ENCODE results near the gene SLC35F4.
"Not testable (repeated sequence)": the region's sequence is repeated elsewhere in the genome, so short reads cannot be mapped to it uniquely, and the experiment has no call there.

SLC35F4 gene

DNA sequence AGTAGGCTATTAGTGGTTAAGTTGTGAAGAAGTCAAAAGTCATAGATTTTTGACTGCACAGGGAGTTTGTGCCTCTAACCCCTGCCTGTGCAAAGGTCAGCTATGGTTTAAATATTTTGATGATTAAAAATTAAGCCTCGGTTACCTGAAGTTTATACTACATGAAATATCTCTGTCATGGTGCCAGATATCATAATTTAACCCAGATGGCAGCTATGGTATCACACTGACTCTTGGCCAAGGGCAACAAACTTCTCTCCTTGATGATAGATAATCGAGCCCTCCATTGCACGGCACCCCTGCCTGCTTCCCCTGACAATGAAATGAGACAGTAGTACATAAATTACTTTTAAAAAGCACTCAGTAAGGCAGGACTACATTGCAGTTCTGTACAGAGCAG, 80.8 kb downstream of the SLC35F4 start:
- DNase-seq: no peak

- DNase-seq: no peak
These were observed 94.1 kb downstream of the SLC35F4 start for GRCh38 chr14:57771801-57772200.

DNA sequence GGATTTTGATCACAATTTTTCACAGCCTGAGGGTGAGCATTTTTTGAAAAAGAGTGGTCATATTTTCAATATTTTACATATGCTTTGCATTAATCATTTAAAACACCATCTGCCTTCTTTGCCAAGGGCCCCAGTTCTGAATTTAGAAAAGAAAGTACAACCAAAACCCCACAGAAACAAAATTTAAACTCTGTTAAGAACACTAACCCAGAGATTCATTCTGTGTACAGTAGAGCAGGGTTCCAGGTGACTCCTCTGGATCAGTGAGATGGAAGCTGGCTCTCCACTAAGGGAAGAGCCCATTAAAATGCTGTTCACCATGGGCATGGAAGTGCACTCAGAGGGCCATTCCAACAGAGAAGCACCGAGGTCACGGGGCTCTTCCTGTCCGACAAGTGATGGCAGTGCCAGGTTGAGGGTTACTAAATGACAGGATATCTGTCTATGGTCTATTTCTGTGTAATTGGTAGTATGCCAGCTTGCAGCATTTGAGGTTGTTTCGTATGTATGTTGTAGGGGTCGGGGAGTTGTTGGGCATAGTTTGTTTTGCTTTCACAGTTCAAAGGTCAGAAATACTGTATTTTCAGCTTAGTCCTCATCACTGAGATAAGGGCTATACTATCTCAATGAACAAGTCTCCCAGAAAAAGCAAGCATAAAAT, 95.9 kb downstream of the SLC35F4 start:
- no peak for DNase-seq

GRCh38 chr14:57761800-57762199, 104.1 kb downstream of the SLC35F4 start:
- DNase-seq: no peak

GRCh38 chr14:57760896-57761295, 105.0 kb downstream of the SLC35F4 start:
- DNase-seq: no peak

GRCh38 chr14:57755018-57755521, 110.8 kb downstream of the SLC35F4 start:
- no peak for DNase-seq

DNA sequence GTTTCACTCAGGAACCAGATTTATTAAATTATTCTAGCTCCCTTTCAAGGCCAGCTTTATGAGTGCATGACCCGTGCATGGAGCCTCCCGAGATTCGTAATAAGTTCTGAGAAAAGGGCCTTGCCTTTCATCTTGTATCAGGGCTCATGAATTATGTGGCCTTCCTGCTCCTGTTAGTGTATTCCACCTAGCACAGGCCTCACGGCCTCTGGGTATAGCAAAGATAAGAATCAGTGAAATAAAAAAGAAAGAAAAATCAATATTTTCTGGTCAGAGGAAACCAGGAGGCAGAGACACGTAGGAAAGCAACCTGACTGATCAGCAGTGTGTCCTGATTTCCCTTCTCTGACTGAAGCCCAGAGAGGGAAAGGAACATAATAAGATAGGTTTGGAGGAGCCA, 111.4 kb downstream of the SLC35F4 start:
- DNase-seq: no peak

DNA sequence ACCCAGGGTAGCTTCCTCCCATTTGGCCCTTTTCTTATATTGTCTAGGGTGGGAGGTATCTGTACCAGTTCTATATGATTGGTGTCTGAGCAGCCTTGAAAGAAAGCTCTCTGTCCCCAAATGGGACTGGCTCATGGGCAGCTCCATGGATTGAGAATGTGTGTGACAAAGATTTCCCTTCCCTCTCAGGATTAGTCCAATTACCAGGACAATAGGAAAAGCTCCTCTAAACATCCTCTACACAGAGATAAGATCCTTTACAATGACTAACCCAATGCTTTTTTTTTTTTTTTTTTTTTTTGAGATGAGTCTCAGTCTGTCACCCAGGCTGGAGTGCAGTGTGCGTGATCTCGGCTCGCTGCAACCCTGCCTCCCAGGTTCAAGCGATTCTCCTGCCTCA, 112.1 kb downstream of the SLC35F4 start:
- no peak for DNase-seq

GRCh38 chr14:57752142-57752695, 113.7 kb downstream of the SLC35F4 start:
- not testable (repeated sequence) for DNase-seq

- DNase-seq: no peak
These were observed 114.5 kb downstream of the SLC35F4 start for GRCh38 chr14:57751400-57751799.

GRCh38 chr14:57749267-57749666, 116.6 kb downstream of the SLC35F4 start:
- DNase-seq: no peak

- no peak for DNase-seq
These were observed 117.6 kb downstream of the SLC35F4 start for GRCh38 chr14:57748279-57748678.

- DNase-seq: no peak
These were observed 118.9 kb downstream of the SLC35F4 start for GRCh38 chr14:57747036-57747435.

GRCh38 chr14:57746563-57746962, 119.3 kb downstream of the SLC35F4 start:
- DNase-seq: no peak

- no peak for DNase-seq
These were observed 126.4 kb downstream of the SLC35F4 start for GRCh38 chr14:57739516-57739915.

DNA sequence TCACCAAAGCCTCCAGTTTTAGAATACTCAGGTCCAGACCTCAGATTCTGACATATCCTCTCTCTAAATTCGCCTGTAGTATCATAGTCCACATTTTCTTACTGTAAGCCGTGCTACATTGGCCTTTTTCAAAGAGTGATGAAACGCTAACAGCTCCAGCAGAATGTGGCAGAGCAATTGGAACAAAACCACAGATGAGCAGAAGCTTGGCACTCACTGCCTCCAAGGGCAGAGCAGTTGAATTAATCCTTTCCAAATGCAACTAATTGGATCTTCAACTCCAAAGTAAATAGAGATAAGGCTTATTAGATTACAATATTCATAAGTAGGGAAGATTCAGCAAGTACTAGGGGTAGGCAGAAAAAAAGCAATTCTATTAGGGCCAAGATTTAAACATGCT, 128.3 kb downstream of the SLC35F4 start:
- DNase-seq: no peak

DNA sequence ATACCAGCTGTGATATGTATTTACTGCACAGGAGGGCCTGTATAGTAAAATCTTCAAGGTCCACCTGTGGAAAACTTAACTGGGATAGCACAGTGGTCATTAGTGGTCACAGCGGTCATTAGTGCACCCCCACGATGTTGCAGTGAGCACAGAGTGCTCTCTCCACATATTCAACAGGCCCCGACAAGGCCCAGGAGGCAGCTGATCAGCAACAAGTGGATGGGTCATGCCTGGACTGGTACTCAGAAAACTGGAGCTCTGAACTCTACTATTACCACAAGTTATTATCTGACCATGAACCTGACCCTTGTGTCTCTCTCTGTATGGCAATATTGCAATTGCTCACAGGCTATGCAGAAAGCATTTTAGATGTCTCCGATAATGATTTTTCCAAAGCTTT, 129.5 kb downstream of the SLC35F4 start:
- DNase-seq: no peak

GRCh38 chr14:57735276-57735675, 130.6 kb downstream of the SLC35F4 start:
- no peak for DNase-seq

- DNase-seq: no peak
These were observed 133.2 kb downstream of the SLC35F4 start for GRCh38 chr14:57732463-57733285.

GRCh38 chr14:57729208-57730187, 136.4 kb downstream of the SLC35F4 start:
- no peak for DNase-seq

DNA sequence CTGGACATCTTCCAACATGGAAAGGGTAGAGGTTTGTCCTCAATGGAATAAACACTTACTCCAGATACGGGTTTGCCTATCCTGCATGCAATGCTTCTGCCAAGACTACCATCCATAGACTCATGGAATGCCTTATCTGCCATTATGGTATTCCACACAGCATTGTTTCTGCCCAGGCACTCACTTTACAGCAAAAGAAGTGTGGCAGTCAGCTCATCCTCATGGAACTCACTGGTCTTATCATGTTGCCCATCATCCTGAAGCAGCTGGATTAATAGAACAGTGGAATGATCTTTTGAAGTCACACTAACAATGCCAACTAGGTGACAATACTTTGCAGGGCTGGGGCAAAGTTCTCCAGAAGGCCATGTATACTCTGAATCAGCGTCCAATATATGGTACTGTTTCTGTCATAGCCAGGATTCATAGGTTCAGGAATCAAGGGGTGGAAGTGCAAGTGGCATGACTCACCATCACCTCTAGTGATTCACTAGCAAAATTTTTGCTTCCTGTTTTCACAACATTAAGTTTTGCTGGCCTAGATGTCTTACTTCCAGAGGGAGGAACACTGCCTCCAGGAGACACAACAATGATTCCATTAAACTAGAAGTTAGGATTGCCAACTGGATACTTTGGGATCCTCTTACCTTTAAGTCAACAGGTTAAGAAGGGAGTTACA, 140.4 kb downstream of the SLC35F4 start:
- no peak for DNase-seq

GRCh38 chr14:57722141-57722540, 143.8 kb downstream of the SLC35F4 start:
- not testable (repeated sequence) for DNase-seq
